Measurements from ENCODE around the gene C17orf114.

GRCh38 chr17:4815043-4815675 lies 13.0 kb upstream of the C17orf114 start:
- no peak for TF ChIP-seq POLR2A (IDR thresholded peaks at IDR 0.05)
- peak in 3 of 6 experiments; percentile 30 to 37 (median 31) for TF ChIP-seq CTCF (IDR thresholded peaks at IDR 0.05)
